Neuronal stem cell (in vitro differentiated cells): ENCODE results near the gene CTXND1.

Source experiments
- DNase-seq: peaks from one replicate; pipeline ENCODE4 v3.0.0-alpha.2; 2013; ENCODE audit warnings: low spot score
- H2AFZ ChIP-seq: one replicate; pipeline ENCODE4 v1.6.1; 2013; ENCODE audit warnings: mild to moderate bottlenecking, low read length, inconsistent platforms
- H2AK5ac ChIP-seq: 2 replicates; pipeline ENCODE4 v1.6.1; 2013; ENCODE audit warnings: low read depth, mild to moderate bottlenecking, inconsistent platforms, low read length, moderate library complexity, mixed read lengths
- H2BK120ac ChIP-seq: 2 replicates; pipeline ENCODE4 v1.6.1; 2013; ENCODE audit warnings: low read depth, mild to moderate bottlenecking, inconsistent platforms, low read length, moderate library complexity, mixed read lengths
- H2BK12ac ChIP-seq: one replicate; pipeline ENCODE4 v1.6.1; 2013; ENCODE audit warnings: low read length, inconsistent platforms
- H2BK15ac ChIP-seq: 2 replicates; pipeline ENCODE4 v1.6.1; 2013; ENCODE audit warnings: mild to moderate bottlenecking, low read length, inconsistent platforms, mixed read lengths
- H2BK5ac ChIP-seq: one replicate; pipeline ENCODE4 v1.6.1; 2013; ENCODE audit warnings: inconsistent platforms, mild to moderate bottlenecking, low read length, moderate library complexity
- H3K14ac ChIP-seq: one replicate; pipeline ENCODE4 v1.6.1; 2013; ENCODE audit warnings: low read length, inconsistent platforms
- H3K18ac ChIP-seq: 2 replicates; pipeline ENCODE4 v1.6.1; 2013; ENCODE audit warnings: low read length, inconsistent platforms
- H3K23ac ChIP-seq: 2 replicates; pipeline ENCODE4 v1.6.1; 2013; ENCODE audit warnings: low read depth, mild to moderate bottlenecking, mixed read lengths, low read length, inconsistent platforms; ENCODE audit not compliant: poor library complexity
- H3K27ac ChIP-seq: replicated peaks from 3 replicates; pipeline ENCODE4 v1.5.1; 2013; ENCODE audit warnings: low read length, inconsistent platforms
- H3K27me3 ChIP-seq, 3 experiments: 2 replicates each; pipeline ENCODE4 v1.6.1; 2013; ENCODE audit warnings: low read length in 3 of 3, mild to moderate bottlenecking in 2 of 3, inconsistent platforms in 1 of 3, low read depth in 1 of 3, mixed read lengths in 1 of 3, moderate library complexity in 1 of 3; ENCODE audit not compliant: control insufficient read depth in 3 of 3, insufficient read depth in 3 of 3
- H3K36me3 ChIP-seq, 2 donors: replicated peaks in 1 of 2; 2 replicates each; pipeline ENCODE4 v1.6.1; 2013; ENCODE audit warnings: low read length in 2 of 2; ENCODE audit not compliant: control insufficient read depth in 2 of 2, insufficient read depth in 2 of 2
- H3K4ac ChIP-seq: 2 replicates; pipeline ENCODE4 v1.6.1; 2013; ENCODE audit warnings: inconsistent platforms, mild to moderate bottlenecking, low read length, moderate library complexity
- H3K4me1 ChIP-seq, 2 donors: 1 replicate in 1 of 2; 2 replicates in 1 of 2; pipeline ENCODE4 v1.6.1; 2013; ENCODE audit warnings: low read length in 2 of 2, low read depth in 1 of 2; ENCODE audit not compliant: control insufficient read depth in 2 of 2, insufficient read depth in 1 of 2
- H3K4me2 ChIP-seq: one replicate; pipeline ENCODE4 v1.6.1; 2013; ENCODE audit warnings: mild to moderate bottlenecking, low read length, inconsistent platforms; ENCODE audit not compliant: insufficient read depth, poor library complexity, severe bottlenecking
- H3K4me3 ChIP-seq, 2 donors: 2 replicates each; pipeline ENCODE4 v1.5.1; 2013; ENCODE audit warnings: low read length in 2 of 2, mild to moderate bottlenecking in 2 of 2, inconsistent platforms in 1 of 2, moderate library complexity in 1 of 2
- H3K79me1 ChIP-seq: one replicate; pipeline ENCODE4 v1.6.1; 2013; ENCODE audit warnings: low read depth, mild to moderate bottlenecking, inconsistent platforms, low read length, moderate library complexity
- H3K9ac ChIP-seq: one replicate; pipeline ENCODE4 v1.6.1; 2013; ENCODE audit warnings: mild to moderate bottlenecking, low read depth, low read length, inconsistent platforms; ENCODE audit not compliant: poor library complexity
- H3K9me3 ChIP-seq, 2 donors: replicated peaks in 1 of 2; 2 replicates each; pipeline versions ENCODE3 to v1.6.1; 2013; ENCODE audit warnings: low read length in 2 of 2, mild to moderate bottlenecking in 2 of 2, inconsistent platforms in 1 of 2, low read depth in 1 of 2, mixed read lengths in 1 of 2, moderate library complexity in 1 of 2; ENCODE audit not compliant: control insufficient read depth in 2 of 2, insufficient read depth in 1 of 2
- H4K8ac ChIP-seq: one replicate; pipeline ENCODE4 v1.6.1; 2013; ENCODE audit warnings: low read depth, mild to moderate bottlenecking, inconsistent platforms, low read length, moderate library complexity
- H4K91ac ChIP-seq: one replicate; pipeline ENCODE4 v1.6.1; 2013; ENCODE audit warnings: low read length, low read depth, mild to moderate bottlenecking, inconsistent platforms; ENCODE audit not compliant: poor library complexity
- WGBS, 2 donors: extraction: QIAGEN DNeasy Blood & Tissue Kit; methylation state at CpG; one replicate each; pipeline ENCODE4 v1.1.7; 2013; ENCODE audit warnings: missing lambda C conversion rate in 2 of 2, mixed read lengths in 1 of 2; ENCODE audit not compliant: insufficient read length in 2 of 2, insufficient replicate concordance in 1 of 2; ENCODE audit errors: extremely low coverage in 2 of 2; 5-methylcytosine and 5-hydroxymethylcytosine counted together

The CTXND1 gene

GRCh38 chr15:80274996-80275395 lies 23.0 kb upstream of the CTXND1 start:
- Histone ChIP-seq H3K9ac (no peak overlapping the region), H3K18ac (no peak overlapping the region), H2BK120ac (no peak overlapping the region), H2BK12ac (no peak overlapping the region), H2AFZ (no peak overlapping the region), H3K14ac (no peak overlapping the region), H3K23ac (no peak overlapping the region), H3K36me3 (no peaks in the 10 kb centered on the region), H3K4me2 (no peak overlapping the region), H3K9me3 (no peaks in the 10 kb centered on the region), H2AK5ac (no peak overlapping the region), H3K27me3 (peaks cover 0 to 20% (median 0%) of the 10 kb centered on the region in 3 experiments), H3K4me3 (no peak overlapping the region), H3K4ac (no peak overlapping the region), H4K91ac (no peak overlapping the region), H3K4me1 (no peaks in the 10 kb centered on the region), H2BK5ac (no peak overlapping the region), H4K8ac (no peak overlapping the region), H3K27ac (no peak overlapping the region), H2BK15ac (no peak overlapping the region), H3K79me1 (no peaks in the 10 kb centered on the region)
- no peak for DNase-seq
- no CpG with 5 or more reads among the region's 1 CpG for WGBS, 2 donors

GRCh38 chr15:80274554-80274953 lies 22.5 kb upstream of the CTXND1 start:
- no peak overlapping the region for H3K9ac ChIP-seq
- H3K9me3 ChIP-seq: no peaks in the 10 kb centered on the region
- peaks cover 0 to 20% (median 0%) of the 10 kb centered on the region in 3 experiments for H3K27me3 ChIP-seq
- H3K23ac ChIP-seq: no peak overlapping the region
- H3K79me1 ChIP-seq: no peaks in the 10 kb centered on the region
- H3K4me2 ChIP-seq: no peak overlapping the region
- no peak overlapping the region for H3K18ac ChIP-seq
- no peak overlapping the region for H2BK5ac ChIP-seq
- H3K14ac ChIP-seq: no peak overlapping the region
- no peak for DNase-seq
- no peak overlapping the region for H2BK120ac ChIP-seq
- H3K4me3 ChIP-seq: no peak overlapping the region
- H3K36me3 ChIP-seq: no peaks in the 10 kb centered on the region
- no CpG with 5 or more reads among the region's 3 CpGs for WGBS, 2 donors
- H3K4ac ChIP-seq: no peak overlapping the region
- H4K8ac ChIP-seq: no peak overlapping the region
- no peak overlapping the region for H2BK15ac ChIP-seq
- H4K91ac ChIP-seq: no peak overlapping the region
- H2AFZ ChIP-seq: no peak overlapping the region
- H2AK5ac ChIP-seq: no peak overlapping the region
- no peak overlapping the region for H3K27ac ChIP-seq
- H2BK12ac ChIP-seq: no peak overlapping the region
- H3K4me1 ChIP-seq: no peaks in the 10 kb centered on the region

GRCh38 chr15:80272987-80273386 lies 21.0 kb upstream of the CTXND1 start:
- H4K91ac ChIP-seq: no peak overlapping the region
- H3K4me3 ChIP-seq: no peak overlapping the region
- H3K9ac ChIP-seq: no peak overlapping the region
- H3K4me2 ChIP-seq: no peak overlapping the region
- H3K4me1 ChIP-seq: no peaks in the 10 kb centered on the region
- H2BK12ac ChIP-seq: no peak overlapping the region
- H2BK120ac ChIP-seq: no peak overlapping the region
- no peaks in the 10 kb centered on the region for H3K9me3 ChIP-seq
- no peak overlapping the region for H3K14ac ChIP-seq
- no CpG with 5 or more reads among the region's 2 CpGs for WGBS, 2 donors
- no peak overlapping the region for H2AK5ac ChIP-seq
- H2AFZ ChIP-seq: no peak overlapping the region
- no peaks in the 10 kb centered on the region for H3K79me1 ChIP-seq
- no peak overlapping the region for H3K4ac ChIP-seq
- no peak overlapping the region for H2BK15ac ChIP-seq
- peaks cover 0 to 15% (median 0%) of the 10 kb centered on the region in 3 experiments for H3K27me3 ChIP-seq
- H3K27ac ChIP-seq: no peak overlapping the region
- no peak overlapping the region for H4K8ac ChIP-seq
- no peak overlapping the region for H3K23ac ChIP-seq
- H3K18ac ChIP-seq: no peak overlapping the region
- no peak overlapping the region for H2BK5ac ChIP-seq
- H3K36me3 ChIP-seq: no peaks in the 10 kb centered on the region
- no peak for DNase-seq

GRCh38 chr15:80270472-80270871 lies 18.5 kb upstream of the CTXND1 start:
- no peaks in the 10 kb centered on the region for H3K36me3 ChIP-seq
- H3K4me2 ChIP-seq: no peak overlapping the region
- no peaks in the 10 kb centered on the region for H3K9me3 ChIP-seq
- peaks cover 0 to 11% (median 0%) of the 10 kb centered on the region in 3 experiments for H3K27me3 ChIP-seq
- H2AFZ ChIP-seq: no peak overlapping the region
- no peak overlapping the region for H3K27ac ChIP-seq
- no peak overlapping the region for H3K9ac ChIP-seq
- H3K4me1 ChIP-seq: no peaks in the 10 kb centered on the region
- no peak overlapping the region for H4K8ac ChIP-seq
- H2AK5ac ChIP-seq: no peak overlapping the region
- no peak overlapping the region for H3K23ac ChIP-seq
- H3K14ac ChIP-seq: no peak overlapping the region
- H3K4me3 ChIP-seq: no peak overlapping the region
- H2BK5ac ChIP-seq: no peak overlapping the region
- no peak overlapping the region for H3K4ac ChIP-seq
- no peak overlapping the region for H2BK12ac ChIP-seq
- H2BK120ac ChIP-seq: no peak overlapping the region
- no peak overlapping the region for H3K18ac ChIP-seq
- no peak overlapping the region for H4K91ac ChIP-seq
- no peak overlapping the region for H2BK15ac ChIP-seq
- DNase-seq: no peak
- H3K79me1 ChIP-seq: no peaks in the 10 kb centered on the region
- no CpG with 5 or more reads among the region's 1 CpG for WGBS, 2 donors
